ENCODE data around the gene ABCA7.

DNA sequence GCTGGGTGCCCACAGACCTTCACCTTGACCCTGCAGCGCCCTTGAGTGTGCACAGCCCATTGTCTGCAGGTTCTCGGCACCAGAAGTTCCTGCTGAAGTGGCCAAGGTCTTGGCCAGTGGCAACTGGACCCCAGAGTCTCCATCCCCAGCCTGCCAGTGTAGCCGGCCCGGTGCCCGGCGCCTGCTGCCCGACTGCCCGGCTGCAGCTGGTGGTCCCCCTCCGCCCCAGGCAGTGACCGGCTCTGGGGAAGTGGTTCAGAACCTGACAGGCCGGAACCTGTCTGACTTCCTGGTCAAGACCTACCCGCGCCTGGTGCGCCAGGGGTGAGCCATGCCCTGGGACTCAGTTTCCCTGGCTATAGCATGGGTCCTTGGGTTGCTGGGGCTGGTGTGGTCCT is 15.1 kb downstream of the ABCA7 start:
- TF ChIP-seq EP300 (IDR thresholded peaks at IDR 0.05) (no peak), POLR2AphosphoS5 (IDR thresholded peaks at IDR 0.05) (no peak)
- TF ChIP-seq, protein P1, sequence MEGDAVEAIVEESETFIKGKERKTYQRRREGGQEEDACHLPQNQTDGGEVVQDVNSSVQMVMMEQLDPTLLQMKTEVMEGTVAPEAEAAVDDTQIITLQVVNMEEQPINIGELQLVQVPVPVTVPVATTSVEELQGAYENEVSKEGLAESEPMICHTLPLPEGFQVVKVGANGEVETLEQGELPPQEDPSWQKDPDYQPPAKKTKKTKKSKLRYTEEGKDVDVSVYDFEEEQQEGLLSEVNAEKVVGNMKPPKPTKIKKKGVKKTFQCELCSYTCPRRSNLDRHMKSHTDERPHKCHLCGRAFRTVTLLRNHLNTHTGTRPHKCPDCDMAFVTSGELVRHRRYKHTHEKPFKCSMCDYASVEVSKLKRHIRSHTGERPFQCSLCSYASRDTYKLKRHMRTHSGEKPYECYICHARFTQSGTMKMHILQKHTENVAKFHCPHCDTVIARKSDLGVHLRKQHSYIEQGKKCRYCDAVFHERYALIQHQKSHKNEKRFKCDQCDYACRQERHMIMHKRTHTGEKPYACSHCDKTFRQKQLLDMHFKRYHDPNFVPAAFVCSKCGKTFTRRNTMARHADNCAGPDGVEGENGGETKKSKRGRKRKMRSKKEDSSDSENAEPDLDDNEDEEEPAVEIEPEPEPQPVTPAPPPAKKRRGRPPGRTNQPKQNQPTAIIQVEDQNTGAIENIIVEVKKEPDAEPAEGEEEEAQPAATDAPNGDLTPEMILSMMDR (IDR thresholded peaks at IDR 0.05): no peak

All from sigmoid colon (tissue), 4 donors.